K562 (cell line): ENCODE measurements around the gene AMPD3. TPM values are rescaled to one million over a fixed set of nuclear protein-coding genes. Genes with fewer than 3 reads are reported as not detected.

Source experiments
- ATAC-seq: fragments of 200-7000 bp; cut with Tn5 transposase; 3 replicates; pipeline ENCODE4 v1.9.1; 2020; ENCODE audit warnings: moderate library complexity
- BruUV-seq: library from RNA; stranded (reverse); fragments of 400-500 nt; replicated peaks from 2 replicates; lab custom pipeline; 2021; lab: Mats Ljungman, UMichigan
- CTCF ChIA-PET: fragments of 300-600 bp; formaldehyde crosslinking; extraction: SDS; loops from one replicate; lab custom pipeline; 2021; ENCODE audit warnings: low intra/inter-chr PET ratio; lab: Yijun Ruan, JAX
- POLR2A ChIA-PET: fragments of 300-600, 350-650 bp; sonication (Branson Sonifier 250); formaldehyde crosslinking; extraction: SDS; loops from one replicate; lab custom pipeline; 2021; ENCODE audit warnings: antibody characterized with exemption, inconsistent platforms; lab: Yijun Ruan, JAX
- DNase-seq, 4 experiments: peaks; one replicate each; pipeline versions ENCODE4 v3.0.0 to v3.0.0-alpha.2; 2011 to 2018; ENCODE audit warnings: low spot score in 3 of 4, mixed read lengths in 3 of 4; ENCODE audit errors: extremely low read depth in 1 of 4
- FAIRE-seq: peaks from 2 replicates; lab custom pipeline; 2011; peaks lifted over from hg19 to GRCh38; lab: Jason Lieb, UNC
- H2AFZ ChIP-seq: 2 replicates; pipeline ENCODE4 v1.6.0; 2011; ENCODE audit warnings: low read depth, low read length, control low read depth, inconsistent platforms
- H3K27ac ChIP-seq: fragments of 200-600 bp; 3 replicates; pipeline ENCODE4 v1.8.0; 2011; ENCODE audit warnings: low read depth, mild to moderate bottlenecking, control low read depth, inconsistent platforms, low read length, moderate library complexity, mixed read lengths; ENCODE audit errors: extremely low read depth
- H3K27me3 ChIP-seq, 2 experiments: fragments of 300-600 bp in 1 of 2; 2 replicates in 1 of 2; 3 replicates in 1 of 2; pipeline versions ENCODE4 v1.6.0 to v1.8.0; 2011; ENCODE audit warnings: inconsistent platforms in 2 of 2, low read length in 2 of 2, mild to moderate bottlenecking in 1 of 2, mixed read lengths in 1 of 2, moderate library complexity in 1 of 2; ENCODE audit not compliant: control insufficient read depth in 2 of 2, insufficient read depth in 2 of 2
- H3K36me3 ChIP-seq: fragments of 300-600 bp; 3 replicates; pipeline ENCODE4 v1.8.0; 2011; ENCODE audit warnings: mild to moderate bottlenecking, low read length, inconsistent platforms; ENCODE audit not compliant: control insufficient read depth, insufficient read depth
- H3K4me1 ChIP-seq, 2 experiments: fragments of 200-600 bp in 1 of 2; replicated peaks in 1 of 2; 2 replicates in 1 of 2; 3 replicates in 1 of 2; pipeline versions ENCODE4 v1.5.1 to v1.8.0; 2011; ENCODE audit warnings: inconsistent platforms in 2 of 2, low read length in 2 of 2, mild to moderate bottlenecking in 1 of 2, mixed read lengths in 1 of 2, moderate library complexity in 1 of 2; ENCODE audit not compliant: control insufficient read depth in 2 of 2, insufficient read depth in 2 of 2
- H3K4me2 ChIP-seq: 2 replicates; pipeline ENCODE4 v1.6.1; 2011; ENCODE audit warnings: low read length, control low read depth, inconsistent platforms, mixed read lengths; ENCODE audit not compliant: insufficient read depth
- H3K4me3 ChIP-seq: fragments of 200-600 bp; sonication (generic), shearing (Covaris generic); 2 replicates; pipeline ENCODE4 v1.5.1; 2016; ENCODE audit warnings: control low read depth, inconsistent platforms
- H3K79me2 ChIP-seq: fragments of 200-600 bp; 3 replicates; pipeline ENCODE4 v1.8.0; 2011; ENCODE audit warnings: low read length, inconsistent platforms; ENCODE audit not compliant: control insufficient read depth, insufficient read depth
- H3K9ac ChIP-seq, 2 experiments: 2 replicates each; pipeline versions ENCODE4 v1.6.0 to v1.6.1; 2011; ENCODE audit warnings: low read depth in 2 of 2, low read length in 2 of 2, control low read depth in 1 of 2, inconsistent platforms in 1 of 2, mild to moderate bottlenecking in 1 of 2, mixed read lengths in 1 of 2; ENCODE audit not compliant: insufficient read depth in 1 of 2
- H3K9me1 ChIP-seq: one replicate; pipeline ENCODE4 v1.6.0; 2011; ENCODE audit warnings: inconsistent platforms, mild to moderate bottlenecking, low read length, moderate library complexity; ENCODE audit not compliant: control insufficient read depth, insufficient read depth
- H3K9me3 ChIP-seq: replicated peaks from 2 replicates; pipeline ENCODE4 v1.5.1; 2011; ENCODE audit warnings: low read depth, low read length, inconsistent platforms; ENCODE audit not compliant: control insufficient read depth, insufficient read depth
- H4K20me1 ChIP-seq: replicated peaks from 2 replicates; pipeline ENCODE4 v1.6.1; 2011; ENCODE audit warnings: low read length, inconsistent platforms, mixed read lengths; ENCODE audit not compliant: control insufficient read depth, insufficient read depth
- BCOR ChIP-seq: fragments of 450-650 bp; IDR thresholded peaks from 2 replicates; pipeline ENCODE4 v1.6.1; 2016
- DPF2 ChIP-seq: fragments of 450-650 bp; IDR thresholded peaks from 2 replicates; pipeline ENCODE4 v1.6.1; 2016
- GTF2A2 ChIP-seq: IDR thresholded peaks from 2 replicates; pipeline ENCODE4 v1.6.1; 2016; ENCODE audit warnings: mild to moderate bottlenecking, missing genetic modification characterization, missing compliant biosample characterization
- POLR2G ChIP-seq: fragments of 200-400 bp; formaldehyde crosslinking; IDR thresholded peaks from 2 replicates; pipeline ENCODE4 v1.6.1; 2017; ENCODE audit warnings: low read depth, mild to moderate bottlenecking, antibody characterized with exemption, low read length, moderate library complexity
- USF1 ChIP-seq: sonication (generic); formaldehyde crosslinking; IDR thresholded peaks from 2 replicates; pipeline ENCODE4 v1.9.0; 2022; ENCODE audit warnings: mild to moderate bottlenecking, missing genetic modification reagents
- ZNF146 ChIP-seq: IDR thresholded peaks from one replicate; pipeline ENCODE4 v1.6.1; 2018; ENCODE audit warnings: missing compliant biosample characterization; ENCODE audit not compliant: unreplicated experiment
- ZNF512 ChIP-seq: IDR thresholded peaks from 2 replicates; pipeline ENCODE4 v1.6.1; 2016; ENCODE audit warnings: missing genetic modification characterization, missing compliant biosample characterization
- ZNF639 ChIP-seq, 2 experiments: fragments of 200-800 bp in 1 of 2; sonication (Bioruptor generic) in 1 of 2; sonication (generic) in 1 of 2; formaldehyde crosslinking in 1 of 2; IDR thresholded peaks in 1 of 2; conservative IDR thresholded peaks in 1 of 2; 2 replicates each; pipeline versions ENCODE4 v1.5.0 to v1.6.1; 2016 to 2020; ENCODE audit warnings: missing compliant biosample characterization in 1 of 2, missing genetic modification characterization in 1 of 2, missing genetic modification reagents in 1 of 2
- WGBS: fragments of 100-300 bp; shearing (Covaris generic); methylation state at CpG from one replicate; pipeline ENCODE4 v1.1.6; 2016; ENCODE audit warnings: low coverage, mixed read lengths; ENCODE audit not compliant: insufficient coverage; ENCODE audit errors: missing lambda C conversion rate; 5-methylcytosine and 5-hydroxymethylcytosine counted together
- in situ Hi-C: fragments of 300-500 bp; cut with MboI; formaldehyde crosslinking; loops from 4 replicates; pipeline ENCODE4 v1.15.0; 2018; ENCODE audit warnings: inconsistent platforms, mixed read lengths
- intact Hi-C: fragments of 100-400 bp; cut with micrococcal nuclease; formaldehyde crosslinking; loops from 2 replicates; pipeline ENCODE4 v1.14.2; 2022
- polyA plus RNA-seq, 8 experiments: library from polyadenylated mRNA; depleted of rRNA in 4 of 8; stranded (reverse) in 5 of 8; unstranded in 3 of 8; fragments of >200 nt; fragmentation: Nextera tagmentation in 2 of 8; fragmentation: Illumina TruSeq in 1 of 8; extraction: Ambion mirVana in 2 of 8; extraction: Trizol in 1 of 8; gene quantifications; 2 replicates each; pipeline versions ENCODE4 v1.2.1 to v1.2.3, GENCODE V29; 2011 to 2014; ENCODE audit warnings: inconsistent platforms in 1 of 8, missing spikeins in 1 of 8
- total RNA-seq, 7 experiments: library from RNA; depleted of rRNA in 6 of 7; stranded (reverse); fragments of >200 nt in 6 of 7; fragmentation: Illumina TruSeq in 2 of 7; extraction: Trizol in 2 of 7; gene quantifications; 2 replicates each; pipeline versions ENCODE4 v1.2.1 to v1.2.3, GENCODE V29; 2011 to 2021; ENCODE audit warnings: low replicate concordance in 1 of 7

The AMPD3 gene
- total and polyA plus RNA-seq, 9 of the 15 experiments (the other 6 are each of a cell fraction or from before 2014, with no cell fraction given), result 4.4 to 23.6 (median 11.2) TPM

GRCh38 chr11:10497371-10498021 is 42.4 kb downstream of the AMPD3 start:
- Histone ChIP-seq H2AFZ (no peak overlapping the region), H3K79me2 (no peaks in the 10 kb centered on the region), H3K9ac (no peak overlapping the region), H3K36me3 (peaks cover 88% of the 10 kb centered on the region), H3K4me3 (no peak overlapping the region), H3K27me3 (no peaks in the 10 kb centered on the region), H3K4me2 (no peak overlapping the region), H4K20me1 (no peaks in the 10 kb centered on the region; the same call in 1 of the 2 replicates), H3K9me1 (peaks cover 3% of the 10 kb centered on the region), H3K4me1 (0 out of 5 replicates have a peak, but pooled peaks cover 0 to 3% of the 10 kb centered on the region in 2 experiments), H3K27ac (no peak overlapping the region), H3K9me3 (no peaks in the 10 kb centered on the region)
- POLR2A ChIA-PET, result interaction anchor here (0.6 kb wide), 1 partner anchor 154 kb away, joined by 3 read pairs; no protein-coding TSS in a partner anchor
- intact Hi-C loops (no loop called here), in situ Hi-C loops (loop anchor here (5.0 kb wide), 1 partner anchor 90 kb away; no protein-coding TSS in a partner anchor)
- no TSS peak for BruUV-seq
- ATAC-seq (no peak), DNase-seq (no peak), FAIRE-seq (no peak)
- CTCF ChIA-PET, result no interaction called here
- WGBS, result 92% methylated on average over 13 of the region's 18 CpGs
- TF ChIP-seq GTF2A2 (no peak), ZNF146 (CRISPR knock-in tag) (no peak)

- WGBS, result 89% methylated on average over 7 of the region's 7 CpGs
- Histone ChIP-seq H3K9ac (peak overlapping the region in 1 of 2 experiments; percentile 22; a peak in 1 of 4 replicates), H3K27me3 (no peaks in the 10 kb centered on the region), H3K9me1 (peaks cover 3% of the 10 kb centered on the region), H3K4me2 (no peak overlapping the region), H2AFZ (no peak overlapping the region), H3K4me1 (0 out of 5 replicates have a peak, but pooled peaks cover 0 to 3% of the 10 kb centered on the region in 2 experiments), H4K20me1 (no peaks in the 10 kb centered on the region; the same call in 1 of the 2 replicates), H3K79me2 (no peaks in the 10 kb centered on the region), H3K27ac (no peak overlapping the region), H3K36me3 (peaks cover 88% of the 10 kb centered on the region), H3K9me3 (no peaks in the 10 kb centered on the region), H3K4me3 (no peak overlapping the region)
- no peak for TF ChIP-seq ZNF639 (CRISPR knock-in tag; conservative IDR thresholded peaks at IDR 0.05 in 1 of 2, IDR thresholded peaks at IDR 0.05 in 1 of 2)
- TF ChIP-seq USF1 (CRISPR knock-in tag), result no peak
- TF ChIP-seq BCOR, result no peak
- no peak for TF ChIP-seq ZNF512 (tag)
- TF ChIP-seq DPF2, result no peak
- 0 out of 2 replicates have a peak, but pooled peaks have one; percentile 5 for TF ChIP-seq POLR2G
- ChIA-PET CTCF (no interaction called here), POLR2A (no interaction called here)
- FAIRE-seq (no peak), DNase-seq (no peak), ATAC-seq (no peak)
- in situ Hi-C loops, result loop anchor here (5.0 kb wide), 1 partner anchor 91 kb away; no protein-coding TSS in a partner anchor
- no TSS peak for BruUV-seq
- intact Hi-C loops, result no loop called here
These were observed 42.9 kb downstream of the AMPD3 start for GRCh38 chr11:10498022-10498400.
